GM23338 (cell line): ENCODE data around the gene SCN3A. TPM values are rescaled to one million over a fixed set of nuclear protein-coding genes. Genes with fewer than 3 reads are reported as not detected.

Experiments
- ATAC-seq: fragments of 200-7000 bp; cut with Tn5 transposase; 3 replicates; pipeline ENCODE4 v1.9.1; 2020
- DNase-seq: peaks from one replicate; pipeline ENCODE4 v3.0.0-alpha.2; 2015; ENCODE audit warnings: low spot score
- H2AFZ ChIP-seq: fragments of 200-600 bp; sonication (generic); 2 replicates; pipeline ENCODE4 v1.8.0; 2016; ENCODE audit warnings: antibody characterized with exemption, mild to moderate bottlenecking, moderate library complexity
- H3F3A ChIP-seq: fragments of 200-600 bp; sonication (generic); replicated peaks from 2 replicates; pipeline ENCODE4 v1.8.0; 2017; ENCODE audit warnings: antibody characterized with exemption, mixed run types, low read depth
- H3K27ac ChIP-seq: fragments of 200-600 bp; sonication (generic); 2 replicates; pipeline ENCODE4 v1.6.1; 2016; ENCODE audit warnings: low read depth
- H3K27me3 ChIP-seq: fragments of 200-600 bp; sonication (generic); 2 replicates; pipeline ENCODE4 v1.8.0; 2016; ENCODE audit warnings: mild to moderate bottlenecking, mixed run types, moderate library complexity; ENCODE audit not compliant: insufficient read depth
- H3K36me3 ChIP-seq: fragments of 200-600 bp; sonication (generic); 2 replicates; pipeline ENCODE4 v1.8.0; 2016; ENCODE audit warnings: mild to moderate bottlenecking; ENCODE audit not compliant: insufficient read depth
- H3K4me1 ChIP-seq: fragments of 200-600 bp; sonication (generic); 2 replicates; pipeline ENCODE4 v1.8.0; 2016; ENCODE audit warnings: mild to moderate bottlenecking, moderate library complexity; ENCODE audit not compliant: insufficient read depth
- H3K4me2 ChIP-seq: fragments of 200-600 bp; sonication (generic); 2 replicates; pipeline ENCODE4 v1.7.1; 2017; ENCODE audit warnings: mixed run types
- H3K4me3 ChIP-seq: fragments of 200-600 bp; sonication (generic); 2 replicates; pipeline ENCODE4 v1.6.1; 2016; ENCODE audit warnings: mixed run types
- H3K79me2 ChIP-seq: fragments of 200-600 bp; sonication (generic); replicated peaks from 2 replicates; pipeline ENCODE4 v1.8.0; 2017; ENCODE audit warnings: mild to moderate bottlenecking; ENCODE audit not compliant: insufficient read depth
- H3K9me2 ChIP-seq: fragments of 200-600 bp; sonication (generic); 2 replicates; pipeline ENCODE4 v1.8.0; 2017; ENCODE audit not compliant: insufficient read depth
- H4K20me1 ChIP-seq: fragments of 200-600 bp; sonication (generic); replicated peaks from 2 replicates; pipeline ENCODE4 v1.8.0; 2017; ENCODE audit warnings: mild to moderate bottlenecking; ENCODE audit not compliant: insufficient read depth
- H3K27ac Mint-ChIP-seq: 2 replicates; pipeline ENCODE4 v1.8.0; 2020; ENCODE audit warnings: inconsistent platforms, mild to moderate bottlenecking, moderate library complexity, mixed read lengths
- H3K27me3 Mint-ChIP-seq: 3 replicates; pipeline ENCODE4 v1.8.0; 2022; ENCODE audit warnings: low read depth, mild to moderate bottlenecking, moderate library complexity, mixed read lengths, inconsistent platforms; ENCODE audit not compliant: insufficient read depth, poor library complexity
- H3K36me3 Mint-ChIP-seq: 3 replicates; pipeline ENCODE4 v1.8.0; 2021; ENCODE audit warnings: low read depth, mild to moderate bottlenecking, inconsistent platforms, moderate library complexity, mixed read lengths
- H3K4me1 Mint-ChIP-seq: 3 replicates; pipeline ENCODE4 v1.8.0; 2020; ENCODE audit warnings: mild to moderate bottlenecking, inconsistent platforms, mixed read lengths
- H3K4me3 Mint-ChIP-seq: 3 replicates; pipeline ENCODE4 v1.8.0; 2021; ENCODE audit warnings: moderate library complexity, mild to moderate bottlenecking, inconsistent platforms, mixed read lengths
- H3K9me3 Mint-ChIP-seq: 3 replicates; pipeline ENCODE4 v1.8.0; 2020; ENCODE audit warnings: moderate library complexity, mild to moderate bottlenecking, inconsistent platforms, mixed read lengths
- CREB1 ChIP-seq: fragments of 250-450 bp; sonication (Bioruptor Pico); IDR thresholded peaks from 2 replicates; pipeline ENCODE4 v1.5.0; 2020; ENCODE audit warnings: low read depth, mild to moderate bottlenecking, moderate library complexity
- ETS1 ChIP-seq: IDR thresholded peaks from 2 replicates; pipeline ENCODE4 v1.6.1; 2016; ENCODE audit warnings: antibody characterized with exemption
- EZH2 ChIP-seq: fragments of 200-600 bp; sonication (generic); IDR thresholded peaks from one replicate; pipeline ENCODE4 v1.8.0; 2017; ENCODE audit warnings: antibody characterized with exemption, mild to moderate bottlenecking, low read depth; ENCODE audit not compliant: unreplicated experiment
- EZH2phosphoT487 ChIP-seq: fragments of 200-600 bp; sonication (generic); IDR thresholded peaks from one replicate; pipeline ENCODE4 v1.8.1; 2018; ENCODE audit warnings: antibody characterized with exemption; ENCODE audit not compliant: unreplicated experiment
- NANOG ChIP-seq: IDR thresholded peaks from 2 replicates; pipeline ENCODE4 v1.6.1; 2016; ENCODE audit warnings: antibody characterized with exemption, borderline replicate concordance
- POLR2AphosphoS5 ChIP-seq: IDR thresholded peaks from 2 replicates; pipeline ENCODE4 v1.6.1; 2016; ENCODE audit warnings: antibody characterized with exemption, low read depth
- REST ChIP-seq: IDR thresholded peaks from one replicate; pipeline ENCODE4 v1.6.1; 2018; ENCODE audit warnings: antibody characterized with exemption; ENCODE audit not compliant: unreplicated experiment
- STAT1 ChIP-seq: IDR thresholded peaks from one replicate; pipeline ENCODE4 v1.6.1; 2016; ENCODE audit warnings: antibody characterized with exemption; ENCODE audit not compliant: unreplicated experiment
- ZNF114 ChIP-seq: fragments of 250-450 bp; sonication (Bioruptor Pico); IDR thresholded peaks from 2 replicates; pipeline ENCODE4 v1.5.0; 2020; ENCODE audit warnings: mild to moderate bottlenecking, moderate library complexity
- polyA plus RNA-seq: library from polyadenylated mRNA; unstranded; fragments of >200 nt; fragmentation: Nextera tagmentation; extraction: Ambion mirVana; gene quantifications from 2 replicates; pipeline ENCODE4 v1.2.1, GENCODE V29; 2016
- total RNA-seq: library from RNA; depleted of rRNA; stranded (reverse); fragments of >200 nt; shearing (Covaris generic); gene quantifications from 2 replicates; pipeline ENCODE4 v1.2.3, GENCODE V29; 2014

SCN3A gene
- total and polyA plus RNA-seq, 2 experiments from 2014 or later: 0.66 TPM; not detected in 1

- TF ChIP-seq ZNF114 (CRISPR knock-in tag): no peak
- no peak for TF ChIP-seq NANOG
- TF ChIP-seq EZH2phosphoT487: no peak
- no peak for TF ChIP-seq CREB1
Measured at GRCh38 chr2:165060411-165060810, 143.4 kb downstream of the SCN3A start (continued).

- H3K27ac ChIP-seq: no peak overlapping the region
- Mint-ChIP-seq H3K36me3 (no peaks in the 10 kb centered on the region), H3K9me3 (no peaks in the 10 kb centered on the region), H3K4me1 (no peaks in the 10 kb centered on the region; the same call in 1 of the 3 replicates), H3K4me3 (no peak overlapping the region), H3K27ac (no peak overlapping the region), H3K27me3 (peaks cover 3% of the 10 kb centered on the region)
- H2AFZ ChIP-seq: peak overlapping the region; percentile 72; the same call in 1 of the 2 replicates
- H4K20me1 ChIP-seq: no peaks in the 10 kb centered on the region
- no peaks in the 10 kb centered on the region for H3K27me3 ChIP-seq
- H3F3A ChIP-seq: no peaks in the 10 kb centered on the region
- DNase-seq (no peak), ATAC-seq (no peak)
- H3K4me1 ChIP-seq: no peaks in the 10 kb centered on the region
- H3K36me3 ChIP-seq: no peaks in the 10 kb centered on the region
- H3K79me2 ChIP-seq: no peaks in the 10 kb centered on the region
- no peak overlapping the region for H3K4me2 ChIP-seq
- TF ChIP-seq REST (no peak), POLR2AphosphoS5 (no peak), CREB1 (no peak)
- no peaks in the 10 kb centered on the region for H3K9me2 ChIP-seq
- H3K4me3 ChIP-seq: no peak overlapping the region
Measured at GRCh38 chr2:165058476-165059265, 145.2 kb downstream of the SCN3A start.

GRCh38 chr2:165057931-165058330 lies 145.9 kb downstream of the SCN3A start:
- Mint-ChIP-seq H3K4me3 (no peak overlapping the region), H3K9me3 (no peaks in the 10 kb centered on the region), H3K27me3 (peaks cover 3% of the 10 kb centered on the region), H3K36me3 (no peaks in the 10 kb centered on the region), H3K27ac (no peak overlapping the region), H3K4me1 (no peaks in the 10 kb centered on the region; the same call in 1 of the 3 replicates)
- ATAC-seq: no peak
- Histone ChIP-seq H3K4me3 (no peak overlapping the region), H3K27me3 (no peaks in the 10 kb centered on the region), H3K9me2 (no peaks in the 10 kb centered on the region), H3K36me3 (no peaks in the 10 kb centered on the region), H3K4me1 (no peaks in the 10 kb centered on the region), H3K4me2 (no peak overlapping the region), H3F3A (no peaks in the 10 kb centered on the region), H4K20me1 (no peaks in the 10 kb centered on the region), H2AFZ (no peak overlapping the region), H3K79me2 (no peaks in the 10 kb centered on the region), H3K27ac (no peak overlapping the region)
- DNase-seq: no peak
- TF ChIP-seq STAT1 (no peak), ETS1 (no peak), EZH2 (no peak)
